GM23248 (cell line): Measurements from ENCODE around the gene HDGF. TPM values are rescaled to one million over a fixed set of nuclear protein-coding genes. Genes with fewer than 3 reads are reported as not detected.
"Not testable (repeated sequence)": the region's sequence is repeated elsewhere in the genome, so short reads cannot be mapped to it uniquely, and the experiment has no call there.

Experiments
- DNase-seq: peaks from one replicate; pipeline ENCODE4 v3.0.0-alpha.2; 2015
- H2AFZ ChIP-seq: fragments of 200-600 bp; sonication (generic); 2 replicates; pipeline ENCODE4 v1.6.1; 2016; ENCODE audit warnings: antibody characterized with exemption
- H3F3A ChIP-seq: fragments of 200-600 bp; sonication (generic); 2 replicates; pipeline ENCODE4 v1.6.1; 2016; ENCODE audit warnings: mild to moderate bottlenecking, antibody characterized with exemption, mixed run types; ENCODE audit not compliant: insufficient read depth
- H3K27ac ChIP-seq: fragments of 200-600 bp; sonication (generic); 2 replicates; pipeline ENCODE4 v1.5.1; 2016; ENCODE audit warnings: mild to moderate bottlenecking
- H3K27me3 ChIP-seq: fragments of 200-600 bp; sonication (generic); replicated peaks from 2 replicates; pipeline ENCODE4 v1.6.1; 2016; ENCODE audit warnings: mild to moderate bottlenecking; ENCODE audit not compliant: insufficient read depth
- H3K36me3 ChIP-seq: fragments of 200-600 bp; sonication (generic); 2 replicates; pipeline ENCODE4 v1.6.1; 2016; ENCODE audit warnings: low read depth, mild to moderate bottlenecking
- H3K4me1 ChIP-seq: fragments of 200-600 bp; sonication (generic); 2 replicates; pipeline ENCODE4 v1.6.1; 2016; ENCODE audit warnings: mild to moderate bottlenecking; ENCODE audit not compliant: insufficient read depth
- H3K4me2 ChIP-seq: fragments of 200-600 bp; sonication (generic); one replicate; pipeline ENCODE4 v1.6.1; 2016; ENCODE audit warnings: mild to moderate bottlenecking; ENCODE audit not compliant: unreplicated experiment
- H3K4me3 ChIP-seq: fragments of 200-600 bp; sonication (generic); 2 replicates; pipeline ENCODE4 v1.5.1; 2016; ENCODE audit warnings: mild to moderate bottlenecking
- H3K79me2 ChIP-seq: fragments of 200-600 bp; sonication (generic); 2 replicates; pipeline ENCODE4 v1.6.1; 2016; ENCODE audit warnings: mild to moderate bottlenecking; ENCODE audit not compliant: insufficient read depth
- H3K9ac ChIP-seq: fragments of 200-600 bp; sonication (generic); 2 replicates; pipeline ENCODE4 v1.6.1; 2016; ENCODE audit warnings: mild to moderate bottlenecking
- H3K9me2 ChIP-seq: fragments of 200-600 bp; sonication (generic); 2 replicates; pipeline ENCODE4 v1.6.1; 2016; ENCODE audit warnings: mixed run types, mild to moderate bottlenecking, moderate library complexity; ENCODE audit not compliant: insufficient read depth
- H3K9me3 ChIP-seq: fragments of 200-600 bp; sonication (generic); one replicate; pipeline ENCODE4 v1.6.1; 2017; ENCODE audit warnings: low read depth
- H4K20me1 ChIP-seq: fragments of 200-600 bp; sonication (generic); 2 replicates; pipeline ENCODE4 v1.6.0; 2016; ENCODE audit not compliant: insufficient read depth
- EZH2 ChIP-seq: fragments of 200-600 bp; sonication (generic); IDR thresholded peaks from 2 replicates; pipeline ENCODE4 v1.6.1; 2018; ENCODE audit warnings: antibody characterized with exemption, mild to moderate bottlenecking; ENCODE audit not compliant: insufficient read depth, poor library complexity, severe bottlenecking
- EZH2phosphoT487 ChIP-seq: fragments of 200-600 bp; sonication (generic); IDR thresholded peaks from 2 replicates; pipeline ENCODE4 v1.6.1; 2018; ENCODE audit warnings: antibody characterized with exemption, moderate library complexity, mild to moderate bottlenecking, low read depth; ENCODE audit not compliant: insufficient read depth
- WGBS, 2 experiments: methylation state at CpG; one replicate each; pipeline ENCODE4 v1.1.6; 2015 to 2017; ENCODE audit warnings: low lambda C conversion rate in 2 of 2, low coverage in 1 of 2; ENCODE audit errors: missing lambda C conversion rate in 2 of 2; 5-methylcytosine and 5-hydroxymethylcytosine counted together
- in situ Hi-C: fragments of 300-500 bp; cut with MboI; formaldehyde crosslinking; loops from 2 replicates; pipeline ENCODE4 v1.15.0; 2020
- polyA plus RNA-seq: library from polyadenylated mRNA; unstranded; fragments of >200 nt; fragmentation: Nextera tagmentation; extraction: Ambion mirVana; gene quantifications from 2 replicates; pipeline ENCODE4 v1.2.1, GENCODE V29; 2016
- total RNA-seq: library from RNA; depleted of rRNA; stranded (reverse); fragments of >200 nt; shearing (Covaris generic); gene quantifications from 2 replicates; pipeline ENCODE4 v1.2.3, GENCODE V29; 2014

Gene HDGF
- total and polyA plus RNA-seq, 2 experiments from 2014 or later: 95.4 to 185 TPM

- in situ Hi-C loops: no loop called here
- Histone ChIP-seq H3K36me3 (no peaks in the 10 kb centered on the region), H3K4me2 (no peak overlapping the region), H4K20me1 (no peaks in the 10 kb centered on the region), H3K9me2 (no peaks in the 10 kb centered on the region), H3K27ac (no peak overlapping the region), H3K79me2 (peaks cover 13% of the 10 kb centered on the region), H3K27me3 (no peaks in the 10 kb centered on the region), H3F3A (0 out of 2 replicates have a peak, but pooled peaks cover 7% of the 10 kb centered on the region), H3K4me3 (no peak overlapping the region), H3K4me1 (no peaks in the 10 kb centered on the region), H3K9me3 (no peaks in the 10 kb centered on the region), H2AFZ (no peak overlapping the region), H3K9ac (no peak overlapping the region)
- WGBS, 2 experiments: 69 to 82% methylated on average over 6 of the region's 6 CpGs
- DNase-seq: no peak
- no peak for TF ChIP-seq EZH2phosphoT487
- no peak for TF ChIP-seq EZH2
These were observed 8.8 kb upstream of the HDGF start for GRCh38 chr1:156760092-156760795.

GRCh38 chr1:156757572-156758253 lies 6.2 kb upstream of the HDGF start:
- H3K4me1 ChIP-seq, DNase-seq, H3K9me2 ChIP-seq, H3K4me2 ChIP-seq, H3K9ac ChIP-seq, H3K36me3 ChIP-seq, H3K4me3 ChIP-seq, H2AFZ ChIP-seq, H3K9me3 ChIP-seq, H3K27ac ChIP-seq, H3F3A ChIP-seq, H3K27me3 ChIP-seq, in situ Hi-C loops, H4K20me1 ChIP-seq: not testable (repeated sequence)
- peaks cover 33% of the 10 kb centered on the region for H3K79me2 ChIP-seq
- 78 to 87% methylated on average over 10 of the region's 10 CpGs for WGBS, 2 experiments

- Histone ChIP-seq H3K36me3 (no peaks in the 10 kb centered on the region), H3K9me3 (no peaks in the 10 kb centered on the region), H4K20me1 (no peaks in the 10 kb centered on the region), H3F3A (0 out of 2 replicates have a peak, but pooled peaks cover 14% of the 10 kb centered on the region), H3K27me3 (no peaks in the 10 kb centered on the region), H3K4me1 (peaks cover 6% of the 10 kb centered on the region), H3K9ac (no peak overlapping the region), H3K4me3 (no peak overlapping the region), H3K4me2 (no peak overlapping the region), H3K79me2 (peaks cover 43% of the 10 kb centered on the region), H2AFZ (no peak overlapping the region), H3K9me2 (no peaks in the 10 kb centered on the region), H3K27ac (no peak overlapping the region)
- in situ Hi-C loops: no loop called here
- DNase-seq: no peak
- 97 to 100% methylated on average over 1 of the region's 1 CpG for WGBS, 2 experiments
- TF ChIP-seq EZH2phosphoT487 (no peak), EZH2 (no peak)
These were observed 4.9 kb upstream of the HDGF start for GRCh38 chr1:156756355-156756754.

- peaks cover 6% of the 10 kb centered on the region for H3K4me1 ChIP-seq
- 0 out of 2 replicates have a peak, but pooled peaks cover 14% of the 10 kb centered on the region for H3F3A ChIP-seq
- H4K20me1 ChIP-seq: no peaks in the 10 kb centered on the region
- 48% methylated on average over 5 of the region's 5 CpGs for WGBS, 2 experiments
- peaks cover 51% of the 10 kb centered on the region for H3K79me2 ChIP-seq
- in situ Hi-C loops: no loop called here
- no peak overlapping the region for H2AFZ ChIP-seq
- no peaks in the 10 kb centered on the region for H3K36me3 ChIP-seq
- no peaks in the 10 kb centered on the region for H3K27me3 ChIP-seq
- no peak for DNase-seq
- no peak for TF ChIP-seq EZH2
- no peak for TF ChIP-seq EZH2phosphoT487
- no peak overlapping the region for H3K4me3 ChIP-seq
- H3K9me2 ChIP-seq: no peaks in the 10 kb centered on the region
- H3K9me3 ChIP-seq: no peaks in the 10 kb centered on the region
- H3K27ac ChIP-seq: no peak overlapping the region
- H3K4me2 ChIP-seq: no peak overlapping the region
- no peak overlapping the region for H3K9ac ChIP-seq
These were observed 4.1 kb upstream of the HDGF start for GRCh38 chr1:156755527-156755950.
